ENCODE measurements around the gene DPEP1. TPM values are rescaled to one million over a fixed set of nuclear protein-coding genes. Genes with fewer than 3 reads are reported as not detected.

DPEP1 gene
- total RNA-seq, 2 donors from 2014 or later: not detected

DNA sequence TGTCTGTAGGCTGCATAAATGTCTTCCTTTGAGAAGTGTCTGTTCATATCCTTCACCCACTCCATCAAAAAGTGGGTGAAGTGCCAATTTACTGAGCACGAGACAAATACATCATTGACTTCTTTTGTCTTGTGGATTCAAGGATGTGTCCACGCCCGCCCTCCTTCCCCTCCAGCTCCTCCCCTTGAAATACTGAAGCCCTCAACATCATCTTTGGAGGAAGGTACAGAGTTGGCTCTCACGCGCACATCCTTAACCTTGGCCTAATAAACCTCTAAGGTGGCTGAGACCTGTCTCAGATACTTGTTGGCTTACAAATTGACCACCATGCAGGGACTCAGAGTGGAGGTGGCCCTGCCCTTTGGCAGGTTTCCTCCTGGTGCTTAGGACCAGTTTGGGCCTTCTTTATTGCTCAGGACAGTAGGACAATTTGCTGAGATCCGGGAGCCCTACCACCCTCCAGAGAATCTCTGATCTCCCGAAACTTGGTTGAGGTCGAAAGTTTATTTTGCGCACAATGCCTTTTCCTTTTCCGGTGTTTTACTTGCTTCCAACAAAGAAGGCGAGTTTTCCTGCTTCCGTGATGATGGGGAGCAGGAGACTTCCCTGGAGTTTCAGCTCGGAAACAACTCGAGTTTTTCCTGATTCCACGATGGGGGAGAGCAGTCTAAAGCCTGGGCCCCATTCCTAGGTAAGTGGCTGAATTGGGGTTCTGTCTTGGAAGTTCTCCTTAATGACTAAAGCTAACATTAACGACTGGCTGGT lies 58.9 kb downstream of the DPEP1 start:
- H3K4me3 ChIP-seq: no peak overlapping the region
- H3K4me1 ChIP-seq (ENCODE audit: control insufficient read depth in 1 of 2, low read depth in 2 of 2): no peaks in the 10 kb centered on the region
- DNase-seq (ENCODE audit: low spot score): no peak
- ATAC-seq (ENCODE audit: insufficient number of reproducible peaks, low FRiP score, low read depth): no peak
- H3K27ac ChIP-seq: no peak overlapping the region
- TF ChIP-seq, protein P1, sequence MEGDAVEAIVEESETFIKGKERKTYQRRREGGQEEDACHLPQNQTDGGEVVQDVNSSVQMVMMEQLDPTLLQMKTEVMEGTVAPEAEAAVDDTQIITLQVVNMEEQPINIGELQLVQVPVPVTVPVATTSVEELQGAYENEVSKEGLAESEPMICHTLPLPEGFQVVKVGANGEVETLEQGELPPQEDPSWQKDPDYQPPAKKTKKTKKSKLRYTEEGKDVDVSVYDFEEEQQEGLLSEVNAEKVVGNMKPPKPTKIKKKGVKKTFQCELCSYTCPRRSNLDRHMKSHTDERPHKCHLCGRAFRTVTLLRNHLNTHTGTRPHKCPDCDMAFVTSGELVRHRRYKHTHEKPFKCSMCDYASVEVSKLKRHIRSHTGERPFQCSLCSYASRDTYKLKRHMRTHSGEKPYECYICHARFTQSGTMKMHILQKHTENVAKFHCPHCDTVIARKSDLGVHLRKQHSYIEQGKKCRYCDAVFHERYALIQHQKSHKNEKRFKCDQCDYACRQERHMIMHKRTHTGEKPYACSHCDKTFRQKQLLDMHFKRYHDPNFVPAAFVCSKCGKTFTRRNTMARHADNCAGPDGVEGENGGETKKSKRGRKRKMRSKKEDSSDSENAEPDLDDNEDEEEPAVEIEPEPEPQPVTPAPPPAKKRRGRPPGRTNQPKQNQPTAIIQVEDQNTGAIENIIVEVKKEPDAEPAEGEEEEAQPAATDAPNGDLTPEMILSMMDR (IDR thresholded peaks at IDR 0.05): no peak
- H3K9me3 ChIP-seq: no peaks in the 10 kb centered on the region
- H3K36me3 ChIP-seq: no peaks in the 10 kb centered on the region
- no peaks in the 10 kb centered on the region for H3K27me3 ChIP-seq (replicated peaks; ENCODE audit: insufficient read depth)

DNA sequence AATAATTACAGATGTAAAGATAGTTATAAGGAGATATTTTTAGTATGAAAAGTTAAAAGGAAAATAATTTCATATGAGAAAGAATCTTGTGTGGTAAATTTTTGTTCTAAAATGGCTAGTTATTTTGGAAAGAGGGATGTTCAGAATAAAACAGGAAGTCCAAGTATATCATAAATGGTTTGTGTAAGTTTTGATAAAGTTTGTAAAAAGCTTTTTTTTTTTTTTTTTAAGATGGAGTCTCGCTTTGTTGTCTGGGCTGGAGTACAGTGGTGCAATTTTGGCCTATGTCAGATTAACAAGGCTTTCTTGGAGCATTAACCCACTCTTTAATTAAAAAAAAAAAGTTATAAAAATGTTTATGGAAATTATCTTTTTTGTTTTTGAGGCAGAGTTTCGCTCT lies 64.8 kb downstream of the DPEP1 start:
- no peaks in the 10 kb centered on the region for H3K9me3 ChIP-seq
- ATAC-seq (ENCODE audit: insufficient number of reproducible peaks, low FRiP score, low read depth): no peak
- no peak overlapping the region for H3K27ac ChIP-seq
- H3K27me3 ChIP-seq (replicated peaks; ENCODE audit: insufficient read depth): no peaks in the 10 kb centered on the region
- H3K4me1 ChIP-seq (ENCODE audit: control insufficient read depth in 1 of 2, low read depth in 2 of 2): no peaks in the 10 kb centered on the region
- no peaks in the 10 kb centered on the region for H3K36me3 ChIP-seq
- no peak for DNase-seq (ENCODE audit: low spot score)
- H3K4me3 ChIP-seq: no peak overlapping the region
- TF ChIP-seq, protein P1 (IDR thresholded peaks at IDR 0.05): no peak

DNA sequence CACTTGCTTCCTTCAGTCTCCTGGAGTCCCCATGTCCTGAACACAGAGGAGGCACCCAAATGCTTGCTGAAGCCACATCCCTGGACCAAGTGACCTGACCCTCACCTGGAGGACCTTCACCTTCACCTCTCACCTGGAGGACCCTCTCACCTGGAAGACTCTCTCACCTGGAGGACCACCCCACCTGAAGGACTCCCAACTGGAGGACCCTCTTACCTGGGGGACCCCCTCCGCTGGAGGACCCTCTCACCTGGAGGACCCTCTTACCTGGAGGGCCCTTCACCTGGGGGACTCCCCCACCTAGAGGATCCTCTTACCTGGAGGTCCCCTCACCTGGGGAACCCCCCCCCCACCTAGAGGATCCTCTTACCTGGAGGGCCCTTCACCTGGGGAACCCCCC lies 72.5 kb downstream of the DPEP1 start:
- ATAC-seq (ENCODE audit: insufficient number of reproducible peaks, low FRiP score, low read depth) (no peak), DNase-seq (ENCODE audit: low spot score) (no peak)
- peaks cover 5 to 8% of the 10 kb centered on the region in 2 donors for H3K4me1 ChIP-seq (ENCODE audit: control insufficient read depth in 1 of 2, low read depth in 2 of 2)
- peak overlapping the region; percentile 99 for H3K4me3 ChIP-seq
- TF ChIP-seq, protein P1 (IDR thresholded peaks at IDR 0.05): no peak
- H3K27me3 ChIP-seq (replicated peaks; ENCODE audit: insufficient read depth): no peaks in the 10 kb centered on the region
- H3K27ac ChIP-seq: no peak overlapping the region
- H3K9me3 ChIP-seq: no peaks in the 10 kb centered on the region
- H3K36me3 ChIP-seq: no peaks in the 10 kb centered on the region

DNA sequence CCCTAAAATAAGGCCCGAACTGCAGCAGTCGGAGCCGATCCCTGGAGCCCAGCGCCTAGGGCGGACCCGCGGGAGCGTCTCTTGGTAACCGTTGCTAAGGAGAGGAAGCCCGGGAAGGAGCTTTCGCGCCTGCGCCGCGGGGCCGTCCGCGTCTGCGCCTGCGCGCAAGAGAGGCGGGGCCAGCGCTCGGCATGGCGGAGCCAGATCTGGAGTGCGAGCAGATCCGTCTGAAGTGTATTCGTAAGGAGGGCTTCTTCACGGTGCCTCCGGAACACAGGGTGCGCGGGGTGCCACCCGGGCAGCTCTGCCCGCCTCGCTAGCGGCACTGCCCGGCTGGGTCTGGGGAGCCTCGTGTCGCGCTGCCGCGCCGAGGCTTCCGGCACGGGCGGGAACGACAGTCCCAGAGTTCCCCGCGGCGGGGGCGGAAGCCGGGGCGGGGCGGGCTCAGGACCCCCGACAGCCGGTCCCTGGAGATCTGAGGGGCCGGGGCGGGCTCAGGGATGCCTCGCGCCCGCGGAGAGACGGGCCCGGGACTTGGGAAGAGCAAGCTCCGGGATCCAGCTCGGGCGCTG lies 73.2 kb downstream of the DPEP1 start, which contains the start of gene CDK10:
Gene CDK10, plus strand, starts transcription at position 170 of the 572 bp plus-strand sequence. Its CDS starts 22 bp downstream, at position 192.
- DNase-seq (ENCODE audit: low spot score): peak; percentile 45
- H3K36me3 ChIP-seq: peaks cover 5% of the 10 kb centered on the region
- ATAC-seq (ENCODE audit: insufficient number of reproducible peaks, low FRiP score, low read depth): peak; percentile 90
- TF ChIP-seq, protein P1 (IDR thresholded peaks at IDR 0.05): no peak
- no peaks in the 10 kb centered on the region for H3K27me3 ChIP-seq (replicated peaks; ENCODE audit: insufficient read depth)
- H3K4me1 ChIP-seq (ENCODE audit: control insufficient read depth in 1 of 2, low read depth in 2 of 2): peaks cover 5 to 8% of the 10 kb centered on the region in 2 donors
- H3K27ac ChIP-seq: peak within 1 kb of the TSS; percentile 63 to 79
- peak within 1 kb of the TSS; percentile 99 for H3K4me3 ChIP-seq
- H3K9me3 ChIP-seq: no peaks in the 10 kb centered on the region

DNA sequence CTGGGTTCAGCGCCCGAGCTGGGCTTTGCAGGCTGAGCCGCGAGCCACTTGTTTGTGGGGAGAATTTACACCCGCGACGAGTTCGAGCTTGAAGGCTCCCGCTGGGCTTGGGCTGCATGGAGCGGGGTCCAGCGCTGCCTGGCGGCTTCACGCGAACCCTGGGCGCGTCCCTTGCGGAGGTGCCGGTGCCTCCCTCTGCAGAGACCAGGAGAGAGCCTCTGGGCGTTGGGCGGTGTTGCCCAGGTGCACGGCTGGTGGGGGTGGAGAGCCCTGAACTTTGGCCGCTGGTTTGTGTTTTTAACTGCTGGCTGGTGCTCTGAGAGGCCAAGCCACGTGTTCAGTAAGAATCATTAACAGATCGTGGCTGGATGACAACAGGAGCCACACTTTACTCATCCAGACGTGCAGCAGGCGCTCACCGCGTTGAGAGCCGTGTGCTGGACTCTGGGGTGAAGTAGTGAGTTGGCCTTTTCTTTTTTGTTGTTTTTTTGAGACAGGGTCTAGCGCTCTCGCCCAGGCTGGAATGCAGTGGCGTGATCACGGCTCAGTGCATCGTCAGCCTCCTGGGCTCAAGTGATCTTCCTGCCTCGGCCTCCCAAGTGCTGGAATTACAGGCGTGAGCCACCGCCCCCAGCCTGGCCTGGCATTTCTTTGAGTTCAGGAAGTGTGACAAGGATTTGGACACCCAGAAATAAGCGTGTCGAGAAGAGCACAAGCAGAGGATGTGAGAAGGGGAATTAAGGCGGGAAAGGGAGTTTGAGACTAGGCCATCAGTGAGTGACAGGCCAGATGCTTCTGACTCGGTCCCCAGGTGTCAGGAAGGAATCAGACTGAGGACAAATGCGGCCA lies 73.9 kb downstream of the DPEP1 start:
- peak overlapping the region; percentile 99 for H3K4me3 ChIP-seq
- H3K36me3 ChIP-seq: peaks cover 9% of the 10 kb centered on the region
- H3K27ac ChIP-seq: peak overlapping the region; percentile 63 to 79
- H3K27me3 ChIP-seq (replicated peaks; ENCODE audit: insufficient read depth): no peaks in the 10 kb centered on the region
- H3K9me3 ChIP-seq: no peaks in the 10 kb centered on the region
- ATAC-seq (ENCODE audit: insufficient number of reproducible peaks, low FRiP score, low read depth) (no peak), DNase-seq (ENCODE audit: low spot score) (no peak)
- TF ChIP-seq, protein P1 (IDR thresholded peaks at IDR 0.05): no peak
- H3K4me1 ChIP-seq (ENCODE audit: control insufficient read depth in 1 of 2, low read depth in 2 of 2): peaks cover 5 to 8% of the 10 kb centered on the region in 2 donors

All from thoracic aorta (tissue), 2 donors.